Measurements from ENCODE around the gene AMOTL1. TPM values are rescaled to one million over a fixed set of nuclear protein-coding genes. Genes with fewer than 3 reads are reported as not detected.

AMOTL1 gene
- total RNA-seq, 1 donor from 2014 or later, result 45.8 TPM

DNA sequence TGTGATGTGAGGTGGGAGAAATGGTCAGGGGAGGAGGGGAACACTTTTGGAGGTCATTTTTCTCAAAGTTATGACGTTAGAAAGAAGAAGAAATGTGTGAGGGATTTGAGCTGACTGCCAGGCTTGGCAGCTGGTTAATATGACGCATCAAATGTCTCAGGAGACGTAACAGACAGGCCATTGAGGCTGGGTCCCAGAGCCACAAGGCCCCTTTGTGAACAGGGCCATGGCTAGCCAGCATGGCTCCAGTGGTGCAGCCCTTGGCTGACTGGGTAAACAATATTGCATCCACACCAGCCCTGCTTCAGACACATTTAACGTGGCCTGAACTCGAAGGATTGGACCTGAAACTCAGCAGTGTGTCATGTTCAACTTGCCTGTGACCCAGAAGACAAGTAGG, 34.3 kb downstream of the AMOTL1 start:
- H3K36me3 Mint-ChIP-seq (ENCODE audit: insufficient read depth), result peaks cover 29% of the 10 kb centered on the region
- peaks cover 14% of the 10 kb centered on the region for H3K4me1 Mint-ChIP-seq (ENCODE audit: low read depth)
- no peak overlapping the region for H3K4me3 Mint-ChIP-seq (ENCODE audit: low read depth)
- H3K27me3 Mint-ChIP-seq, result no peaks in the 10 kb centered on the region
- TF ChIP-seq, protein P1, sequence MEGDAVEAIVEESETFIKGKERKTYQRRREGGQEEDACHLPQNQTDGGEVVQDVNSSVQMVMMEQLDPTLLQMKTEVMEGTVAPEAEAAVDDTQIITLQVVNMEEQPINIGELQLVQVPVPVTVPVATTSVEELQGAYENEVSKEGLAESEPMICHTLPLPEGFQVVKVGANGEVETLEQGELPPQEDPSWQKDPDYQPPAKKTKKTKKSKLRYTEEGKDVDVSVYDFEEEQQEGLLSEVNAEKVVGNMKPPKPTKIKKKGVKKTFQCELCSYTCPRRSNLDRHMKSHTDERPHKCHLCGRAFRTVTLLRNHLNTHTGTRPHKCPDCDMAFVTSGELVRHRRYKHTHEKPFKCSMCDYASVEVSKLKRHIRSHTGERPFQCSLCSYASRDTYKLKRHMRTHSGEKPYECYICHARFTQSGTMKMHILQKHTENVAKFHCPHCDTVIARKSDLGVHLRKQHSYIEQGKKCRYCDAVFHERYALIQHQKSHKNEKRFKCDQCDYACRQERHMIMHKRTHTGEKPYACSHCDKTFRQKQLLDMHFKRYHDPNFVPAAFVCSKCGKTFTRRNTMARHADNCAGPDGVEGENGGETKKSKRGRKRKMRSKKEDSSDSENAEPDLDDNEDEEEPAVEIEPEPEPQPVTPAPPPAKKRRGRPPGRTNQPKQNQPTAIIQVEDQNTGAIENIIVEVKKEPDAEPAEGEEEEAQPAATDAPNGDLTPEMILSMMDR (IDR thresholded peaks at IDR 0.05; ENCODE audit: unreplicated experiment), result no peak
- DNase-seq (ENCODE audit: low spot score, unreplicated experiment), result no peak
- no peaks in the 10 kb centered on the region for H3K9me3 Mint-ChIP-seq (ENCODE audit: low read depth)
- no peak overlapping the region for H3K27ac Mint-ChIP-seq

DNA sequence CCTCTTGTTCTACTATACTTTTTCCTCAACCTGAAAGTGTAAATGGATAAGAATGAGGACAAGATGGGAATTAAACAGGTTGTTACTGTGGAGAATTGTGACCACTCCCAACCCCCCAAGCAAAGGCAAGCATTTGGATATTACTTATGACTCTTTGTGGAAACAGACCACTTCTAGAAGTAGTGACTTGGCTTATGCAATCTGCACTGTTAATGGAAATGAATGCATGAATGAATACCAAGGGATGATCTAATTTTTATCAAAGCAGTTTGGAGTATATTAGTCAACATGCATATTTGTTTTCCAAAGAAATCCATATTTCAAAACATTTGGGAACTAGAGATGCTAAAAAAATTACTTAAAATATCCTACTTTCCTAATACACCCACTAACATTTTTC, 35.3 kb downstream of the AMOTL1 start:
- no peaks in the 10 kb centered on the region for H3K27me3 Mint-ChIP-seq
- TF ChIP-seq, protein P1 (IDR thresholded peaks at IDR 0.05; ENCODE audit: unreplicated experiment), result no peak
- peaks cover 14% of the 10 kb centered on the region for H3K4me1 Mint-ChIP-seq (ENCODE audit: low read depth)
- peaks cover 29% of the 10 kb centered on the region for H3K36me3 Mint-ChIP-seq (ENCODE audit: insufficient read depth)
- no peaks in the 10 kb centered on the region for H3K9me3 Mint-ChIP-seq (ENCODE audit: low read depth)
- no peak for DNase-seq (ENCODE audit: low spot score, unreplicated experiment)
- H3K4me3 Mint-ChIP-seq (ENCODE audit: low read depth), result no peak overlapping the region
- no peak overlapping the region for H3K27ac Mint-ChIP-seq

DNA sequence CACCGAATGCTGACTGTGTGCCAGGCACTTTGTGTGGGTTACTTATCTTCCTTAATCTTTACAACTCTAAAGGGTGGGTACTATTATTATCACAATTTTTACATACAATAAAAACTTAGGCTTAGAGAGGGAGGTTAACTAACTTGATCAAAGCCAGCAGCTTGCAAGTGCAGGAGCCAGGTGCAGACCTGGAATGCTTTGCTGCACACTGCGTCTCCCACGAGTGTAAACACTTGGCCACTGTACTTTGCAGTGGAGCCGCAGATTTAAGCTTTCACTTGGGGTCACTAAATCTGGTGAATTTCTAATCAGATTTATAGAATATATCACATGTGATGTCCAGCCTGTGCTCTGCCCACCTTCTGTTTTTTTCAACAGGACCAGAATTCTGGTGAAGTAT, 36.7 kb downstream of the AMOTL1 start:
- Mint-ChIP-seq H3K4me3 (ENCODE audit: low read depth) (no peak overlapping the region), H3K4me1 (ENCODE audit: low read depth) (peaks cover 14% of the 10 kb centered on the region), H3K27ac (no peak overlapping the region), H3K36me3 (ENCODE audit: insufficient read depth) (peaks cover 27% of the 10 kb centered on the region), H3K27me3 (no peaks in the 10 kb centered on the region), H3K9me3 (ENCODE audit: low read depth) (no peaks in the 10 kb centered on the region)
- no peak for DNase-seq (ENCODE audit: low spot score, unreplicated experiment)
- TF ChIP-seq, protein P1 (IDR thresholded peaks at IDR 0.05; ENCODE audit: unreplicated experiment), result no peak

DNA sequence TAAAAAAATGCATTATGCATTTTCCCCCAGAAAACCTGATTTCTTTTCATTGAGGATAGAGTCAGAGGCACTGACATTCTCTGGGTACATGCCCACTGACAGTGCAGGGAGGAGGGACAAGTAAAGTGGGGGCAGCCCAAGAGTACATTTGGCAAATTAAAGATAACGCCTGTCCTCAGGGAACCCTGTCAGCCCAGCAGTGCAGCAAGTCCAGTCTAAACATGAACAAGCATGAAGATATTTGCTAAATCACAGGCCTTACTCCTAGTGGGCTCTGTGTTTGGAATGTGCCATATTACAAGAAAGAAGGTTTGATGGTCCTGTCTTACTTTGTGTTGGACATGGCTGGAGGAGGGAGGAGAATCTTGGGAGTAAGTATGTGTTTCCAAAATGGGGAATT, 37.9 kb downstream of the AMOTL1 start:
- no peaks in the 10 kb centered on the region for H3K9me3 Mint-ChIP-seq (ENCODE audit: low read depth)
- H3K36me3 Mint-ChIP-seq (ENCODE audit: insufficient read depth), result peaks cover 25% of the 10 kb centered on the region
- H3K27me3 Mint-ChIP-seq, result no peaks in the 10 kb centered on the region
- peaks cover 14% of the 10 kb centered on the region for H3K4me1 Mint-ChIP-seq (ENCODE audit: low read depth)
- DNase-seq (ENCODE audit: low spot score, unreplicated experiment), result no peak
- no peak overlapping the region for H3K27ac Mint-ChIP-seq
- TF ChIP-seq, protein P1 (IDR thresholded peaks at IDR 0.05; ENCODE audit: unreplicated experiment), result no peak
- H3K4me3 Mint-ChIP-seq (ENCODE audit: low read depth), result no peak overlapping the region

DNA sequence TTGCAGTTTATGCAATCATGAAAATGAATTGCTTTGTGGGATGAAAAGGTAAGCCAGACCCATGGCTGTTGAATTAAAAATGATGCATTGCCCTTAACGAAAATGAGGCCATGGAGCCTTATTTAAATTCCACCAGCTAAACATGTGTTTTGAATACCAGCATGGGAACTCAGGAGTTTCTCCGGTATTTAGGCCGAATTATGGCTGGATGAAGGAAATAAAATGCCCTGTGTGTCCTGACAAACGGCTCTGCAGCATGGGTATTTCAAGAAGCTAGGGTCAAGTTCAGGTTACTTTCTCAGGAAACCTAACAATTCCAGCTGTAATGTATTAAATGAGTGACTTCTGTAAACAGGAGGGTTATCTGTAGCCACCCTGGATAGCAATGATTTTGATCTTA, 38.3 kb downstream of the AMOTL1 start:
- TF ChIP-seq, protein P1 (IDR thresholded peaks at IDR 0.05; ENCODE audit: unreplicated experiment), result no peak
- no peak for DNase-seq (ENCODE audit: low spot score, unreplicated experiment)
- Mint-ChIP-seq H3K4me1 (ENCODE audit: low read depth) (peaks cover 14% of the 10 kb centered on the region), H3K4me3 (ENCODE audit: low read depth) (no peak overlapping the region), H3K36me3 (ENCODE audit: insufficient read depth) (peaks cover 21% of the 10 kb centered on the region), H3K27me3 (no peaks in the 10 kb centered on the region), H3K9me3 (ENCODE audit: low read depth) (no peaks in the 10 kb centered on the region), H3K27ac (no peak overlapping the region)
